Right atrium auricular region (tissue), 2 donors: Measurements from ENCODE around the gene PSMC3. TPM values are rescaled to one million over a fixed set of nuclear protein-coding genes. Genes with fewer than 3 reads are reported as not detected.
A peak's percentile ranks its signal among the peaks of the same experiment; 100 is the strongest.

Source experiments
- DNase-seq: peaks from one replicate; pipeline ENCODE4 v3.0.0-alpha.2; 2019; ENCODE audit warnings: low spot score
- H3K27ac ChIP-seq, 2 donors: fragments of 200-600 bp; sonication (generic); 1 replicate in 1 of 2; 2 replicates in 1 of 2; pipeline ENCODE4 v1.5.1; 2016 to 2019
- H3K27me3 ChIP-seq, 2 donors: fragments of 200-600 bp; sonication (generic); one replicate each; pipeline versions ENCODE4 v1.5.1 to v1.6.0; 2017 to 2019
- H3K36me3 ChIP-seq: fragments of 200-600 bp; sonication (generic); one replicate; pipeline ENCODE4 v1.5.1; 2016
- H3K4me1 ChIP-seq, 2 donors: fragments of 200-600 bp; sonication (generic); one replicate each; pipeline versions ENCODE4 v1.5.1 to v1.6.0; 2017 to 2019
- H3K4me3 ChIP-seq, 2 donors: fragments of 200-600 bp; sonication (generic); 1 replicate in 1 of 2; 2 replicates in 1 of 2; pipeline ENCODE4 v1.5.1; 2017 to 2019; ENCODE audit warnings: mild to moderate bottlenecking in 1 of 2, moderate library complexity in 1 of 2
- H3K9me3 ChIP-seq, 2 donors: fragments of 200-600 bp; sonication (generic); one replicate each; pipeline ENCODE4 v1.5.1; 2019
- total RNA-seq, 2 donors: library from RNA; depleted of rRNA; stranded (reverse); fragments of >200 nt; gene quantifications; one replicate each; pipeline ENCODE4 v1.1.0, GENCODE V29; 2016
- TF ChIP-seq, protein P1 (sequence below), 2 donors: fragments of 200-600 bp; sonication (generic); IDR thresholded peaks; one replicate each; pipeline ENCODE4 v1.5.1; 2019; ENCODE audit warnings: antibody characterized with exemption in 2 of 2

Gene PSMC3
- total RNA-seq, 2 donors from 2014 or later: 130 to 177 TPM

DNA sequence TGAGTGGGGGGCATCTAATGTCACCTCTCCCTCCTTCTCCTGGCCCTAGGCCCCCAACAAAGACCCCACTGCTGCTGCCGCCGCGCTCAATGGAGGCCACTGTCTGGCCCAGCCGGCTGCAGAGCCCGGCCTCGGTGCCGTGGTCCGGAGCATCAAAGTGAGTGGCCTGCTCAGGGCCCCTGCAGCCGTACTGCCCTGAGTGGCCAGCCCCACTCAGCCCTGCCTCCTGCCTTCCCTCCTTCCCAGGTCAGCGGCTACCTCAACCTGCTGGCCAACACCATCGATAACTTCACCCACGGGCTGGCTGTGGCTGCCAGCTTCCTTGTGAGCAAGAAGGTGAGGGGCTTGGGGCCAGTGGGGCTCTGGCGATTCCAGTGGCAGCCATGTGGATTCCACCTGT lies 12.9 kb downstream of the PSMC3 start:
- H3K4me3 ChIP-seq: no peak overlapping the region
- H3K36me3 ChIP-seq: peaks cover 57% of the 10 kb centered on the region
- H3K4me1 ChIP-seq: peaks cover 0 to 72% of the 10 kb centered on the region in 2 donors
- H3K27me3 ChIP-seq: no peaks in the 10 kb centered on the region
- no peaks in the 10 kb centered on the region for H3K9me3 ChIP-seq
- TF ChIP-seq, protein P1, sequence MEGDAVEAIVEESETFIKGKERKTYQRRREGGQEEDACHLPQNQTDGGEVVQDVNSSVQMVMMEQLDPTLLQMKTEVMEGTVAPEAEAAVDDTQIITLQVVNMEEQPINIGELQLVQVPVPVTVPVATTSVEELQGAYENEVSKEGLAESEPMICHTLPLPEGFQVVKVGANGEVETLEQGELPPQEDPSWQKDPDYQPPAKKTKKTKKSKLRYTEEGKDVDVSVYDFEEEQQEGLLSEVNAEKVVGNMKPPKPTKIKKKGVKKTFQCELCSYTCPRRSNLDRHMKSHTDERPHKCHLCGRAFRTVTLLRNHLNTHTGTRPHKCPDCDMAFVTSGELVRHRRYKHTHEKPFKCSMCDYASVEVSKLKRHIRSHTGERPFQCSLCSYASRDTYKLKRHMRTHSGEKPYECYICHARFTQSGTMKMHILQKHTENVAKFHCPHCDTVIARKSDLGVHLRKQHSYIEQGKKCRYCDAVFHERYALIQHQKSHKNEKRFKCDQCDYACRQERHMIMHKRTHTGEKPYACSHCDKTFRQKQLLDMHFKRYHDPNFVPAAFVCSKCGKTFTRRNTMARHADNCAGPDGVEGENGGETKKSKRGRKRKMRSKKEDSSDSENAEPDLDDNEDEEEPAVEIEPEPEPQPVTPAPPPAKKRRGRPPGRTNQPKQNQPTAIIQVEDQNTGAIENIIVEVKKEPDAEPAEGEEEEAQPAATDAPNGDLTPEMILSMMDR (IDR thresholded peaks at IDR 0.05): no peak
- DNase-seq: no peak
- peak overlapping the region in 1 of 2 donors; percentile 94 for H3K27ac ChIP-seq

DNA sequence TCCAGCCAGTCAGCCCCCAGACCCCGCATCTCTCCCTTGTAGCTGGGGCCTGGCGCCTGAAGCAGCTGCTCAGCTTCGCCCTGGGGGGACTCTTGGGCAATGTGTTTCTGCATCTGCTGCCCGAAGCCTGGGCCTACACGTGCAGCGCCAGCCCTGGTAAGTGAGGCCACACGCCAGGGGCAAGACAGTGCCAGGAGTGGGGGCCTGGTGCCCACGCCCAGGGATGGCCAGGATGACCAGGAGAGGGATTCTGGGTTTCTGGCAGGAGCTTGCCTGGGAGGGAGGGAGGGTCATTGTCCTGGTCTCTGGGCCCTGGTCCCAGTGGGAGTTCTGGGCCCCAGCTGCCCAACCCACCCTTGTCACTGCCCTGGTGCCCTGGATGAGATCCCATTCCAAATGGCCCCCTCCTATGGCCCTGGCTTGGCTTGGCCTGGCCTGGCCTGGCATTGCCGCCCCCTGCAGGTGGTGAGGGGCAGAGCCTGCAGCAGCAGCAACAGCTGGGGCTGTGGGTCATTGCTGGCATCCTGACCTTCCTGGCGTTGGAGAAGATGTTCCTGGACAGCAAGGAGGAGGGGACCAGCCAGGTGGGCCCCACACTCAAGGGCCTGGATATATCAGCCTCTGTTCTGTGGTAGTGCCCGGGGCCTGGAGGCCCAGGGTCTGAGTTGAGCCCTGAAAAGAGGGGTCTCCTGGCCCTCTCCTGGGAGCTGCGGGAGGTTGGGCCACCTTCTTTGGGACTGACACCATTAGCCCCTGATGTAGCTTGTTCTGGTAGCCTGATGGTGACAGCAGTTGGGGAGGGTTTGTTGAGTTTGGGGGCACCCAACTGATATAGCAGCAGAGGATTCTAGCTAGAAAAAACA lies 14.1 kb downstream of the PSMC3 start:
- no peak for DNase-seq
- Histone ChIP-seq H3K4me3 (no peak overlapping the region), H3K27me3 (no peaks in the 10 kb centered on the region), H3K27ac (no peak overlapping the region), H3K4me1 (peaks cover 0 to 71% of the 10 kb centered on the region in 2 donors), H3K9me3 (no peaks in the 10 kb centered on the region), H3K36me3 (peaks cover 48% of the 10 kb centered on the region)
- TF ChIP-seq, protein P1 (IDR thresholded peaks at IDR 0.05): peak; percentile 44 to 70

GRCh38 chr11:47410370-47411264 lies 15.6 kb downstream of the PSMC3 start:
- H3K4me3 ChIP-seq: no peak overlapping the region
- peaks cover 46% of the 10 kb centered on the region for H3K36me3 ChIP-seq

DNA sequence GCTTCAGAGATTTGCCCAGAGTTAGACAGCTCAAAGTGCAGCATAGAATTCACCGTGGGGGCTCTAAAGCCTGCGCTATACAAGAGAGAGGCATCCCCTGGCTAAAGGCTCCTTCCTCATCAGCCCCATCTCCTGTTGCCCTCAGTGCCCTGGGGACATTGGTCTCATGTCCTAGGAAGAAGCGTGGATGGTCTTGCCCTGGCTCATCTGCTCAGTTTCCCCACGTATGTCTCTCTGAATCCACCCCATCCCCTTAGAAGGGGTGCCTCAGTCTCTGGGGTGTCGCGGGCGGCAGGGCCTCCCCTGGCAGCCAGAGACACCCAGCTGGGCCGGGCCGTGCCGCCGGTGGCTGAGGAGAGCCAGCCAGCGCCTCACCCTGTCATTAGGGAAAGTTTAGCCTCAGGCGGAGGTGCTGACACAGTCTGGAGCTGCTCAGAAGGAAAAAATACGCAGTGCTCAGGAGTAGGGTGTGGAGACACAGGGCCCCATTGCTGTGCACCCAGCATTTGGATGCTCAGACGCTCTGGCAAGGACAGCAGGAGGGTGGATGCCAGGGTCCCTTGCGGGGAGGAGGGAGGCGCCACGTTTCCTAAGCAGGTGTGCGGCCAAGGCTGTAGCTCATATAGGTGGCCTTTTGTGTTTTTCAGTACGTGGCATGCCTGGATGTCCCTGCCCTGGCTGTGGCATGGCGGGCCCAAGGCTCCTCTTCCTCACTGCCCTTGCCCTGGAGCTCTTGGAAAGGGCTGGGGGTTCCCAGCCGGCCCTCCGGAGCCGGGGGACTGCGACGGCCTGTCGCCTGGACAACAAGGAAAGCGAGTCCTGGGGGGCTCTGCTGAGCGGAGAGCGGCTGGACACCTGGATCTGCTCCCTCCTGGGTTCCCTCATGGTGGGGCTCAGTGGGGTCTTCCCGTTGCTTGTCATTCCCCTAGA lies 16.5 kb downstream of the PSMC3 start:
- peaks cover 37% of the 10 kb centered on the region for H3K36me3 ChIP-seq
- H3K4me1 ChIP-seq: peaks cover 0 to 52% of the 10 kb centered on the region in 2 donors
- peak overlapping the region; percentile 85 to 99 for H3K4me3 ChIP-seq
- no peaks in the 10 kb centered on the region for H3K27me3 ChIP-seq
- TF ChIP-seq, protein P1 (IDR thresholded peaks at IDR 0.05): no peak
- H3K9me3 ChIP-seq: no peaks in the 10 kb centered on the region
- no peak for DNase-seq
- H3K27ac ChIP-seq: peak overlapping the region; percentile 93 to 97

More at GRCh38 chr11:47410370-47411264, 15.6 kb downstream of the PSMC3 start:
- peaks cover 0 to 61% of the 10 kb centered on the region in 2 donors for H3K4me1 ChIP-seq
- H3K9me3 ChIP-seq: no peaks in the 10 kb centered on the region
- DNase-seq: no peak
- H3K27me3 ChIP-seq: no peaks in the 10 kb centered on the region
- TF ChIP-seq, protein P1 (IDR thresholded peaks at IDR 0.05): no peak
- H3K27ac ChIP-seq: peak overlapping the region; percentile 93 to 97
